Right ventricle myocardium inferior (tissue), 1 donor: ENCODE results near the gene MET. TPM values are rescaled to one million over a fixed set of nuclear protein-coding genes. Genes with fewer than 3 reads are reported as not detected.
"Not testable (repeated sequence)": the region's sequence is repeated elsewhere in the genome, so short reads cannot be mapped to it uniquely, and the experiment has no call there.

Experiments
- ATAC-seq: fragments of 200-7000 bp; cut with Tn5 transposase; one replicate; pipeline ENCODE4 v1.9.1; 2020; ENCODE audit warnings: mild to moderate bottlenecking, moderate library complexity
- DNase-seq: peaks from one replicate; pipeline ENCODE4 v3.0.0; 2021; ENCODE audit errors: missing footprints
- intact Hi-C: fragments of 100-400 bp; cut with DNase I; formaldehyde crosslinking; loops from one replicate; pipeline ENCODE4 v1.11.0; 2022
- total RNA-seq: library from RNA; stranded (reverse); fragmentation: NEBNext Ultra II Directional; extraction: Animal tissue kit (Norgen Biotek cat#: 25700); gene quantifications from one replicate; pipeline ENCODE4 v1.2.1, GENCODE V29; 2021
- donor health status: DM: no; HTN: yes; CAD: no; lungs with severe emphysema.

MET gene
- total RNA-seq, 1 donor from 2014 or later: 15.9 TPM

DNA sequence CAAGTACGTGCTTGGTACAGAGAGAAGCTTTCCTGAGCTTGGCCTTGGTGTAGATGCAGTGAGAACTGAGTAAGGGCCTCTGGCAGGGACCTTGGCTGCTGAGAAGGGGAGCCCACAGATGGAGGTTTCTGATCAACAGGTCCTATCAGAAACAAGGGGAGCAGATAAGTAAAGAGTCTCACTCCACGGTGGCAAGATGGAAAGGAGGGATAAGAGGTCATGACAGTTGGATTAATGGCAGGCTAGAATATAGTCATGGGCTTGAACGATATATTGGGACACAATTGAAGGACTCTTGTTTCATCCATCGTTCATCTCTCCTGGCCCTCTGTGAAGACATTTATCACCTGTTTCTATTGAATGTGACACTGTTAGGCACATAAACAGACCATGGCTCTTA lies 41.5 kb downstream of the MET start:
- intact Hi-C loops: no loop called here

DNA sequence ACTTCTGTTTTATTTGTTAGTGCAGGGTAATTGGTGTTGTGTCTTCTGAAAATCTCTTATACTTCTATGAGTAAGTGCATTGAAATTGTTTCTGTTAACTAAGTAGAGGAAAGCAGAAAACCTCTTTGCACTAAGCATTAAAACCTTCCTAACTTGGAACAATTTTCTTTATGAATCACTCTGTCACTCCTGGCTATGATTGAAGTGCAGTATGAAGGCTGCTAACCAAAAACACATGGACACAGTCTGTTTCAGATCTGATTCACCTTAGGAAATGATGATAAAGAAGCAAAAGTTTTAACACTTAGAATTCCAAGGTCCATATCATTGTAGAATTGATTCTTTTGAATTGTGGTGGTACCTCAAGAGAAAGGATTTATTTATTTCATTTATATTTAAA lies 41.9 kb downstream of the MET start:
- ATAC-seq (no peak), DNase-seq (no peak)
- intact Hi-C loops: no loop called here

More for the DNA sequence above, 41.5 kb downstream of the MET start:
- DNase-seq (no peak), ATAC-seq (no peak)

DNA sequence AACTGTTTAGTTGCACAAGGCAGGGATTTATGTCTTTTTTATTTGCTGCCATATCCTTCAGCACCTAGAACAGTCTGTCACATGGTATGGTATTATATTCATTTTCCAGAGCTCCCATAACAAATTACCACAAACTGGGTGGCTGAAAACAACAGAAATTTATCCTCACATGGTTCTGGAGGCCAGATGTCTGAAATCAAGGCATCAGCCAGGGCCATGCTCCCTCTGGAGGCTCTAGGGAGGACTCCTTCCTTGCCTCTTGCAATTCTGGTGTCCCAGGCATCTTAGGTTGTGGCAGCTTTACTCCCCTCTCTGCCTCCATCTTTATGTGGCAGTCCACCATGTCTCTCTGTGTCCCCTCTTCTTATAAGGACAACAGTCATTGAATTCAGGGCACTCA lies 43.1 kb downstream of the MET start:
- no peak for ATAC-seq
- no peak for DNase-seq
- intact Hi-C loops: no loop called here

DNA sequence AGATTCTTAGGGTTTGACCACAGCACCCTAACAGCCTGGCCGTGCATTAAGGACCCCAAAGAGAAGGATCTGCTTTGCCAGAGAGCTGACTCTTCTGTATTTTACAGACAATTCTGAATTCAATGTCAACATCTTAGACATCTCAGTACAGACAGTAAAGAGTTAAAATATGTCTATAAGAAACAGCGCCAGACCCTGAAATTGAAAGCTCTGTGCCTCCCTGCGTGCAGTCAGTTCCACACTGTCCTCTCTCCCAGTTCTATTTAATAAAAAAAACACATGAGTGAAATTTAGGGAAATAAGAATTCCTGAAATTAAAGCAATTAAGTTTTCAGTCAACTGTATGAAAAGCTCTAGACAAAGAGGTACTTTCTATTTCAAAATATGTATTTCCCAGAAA lies 45.1 kb downstream of the MET start:
- intact Hi-C loops: no loop called here
- ATAC-seq (no peak), DNase-seq (no peak)

- intact Hi-C loops, DNase-seq, ATAC-seq: not testable (repeated sequence)
These were observed 52.0 kb downstream of the MET start for GRCh38 chr7:116723959-116724529.

- ATAC-seq (no peak), DNase-seq (no peak)
- intact Hi-C loops: no loop called here
These were observed 52.7 kb downstream of the MET start for GRCh38 chr7:116724560-116725231.

- intact Hi-C loops: no loop called here
- DNase-seq (no peak), ATAC-seq (no peak)
These were observed 54.2 kb downstream of the MET start for GRCh38 chr7:116726149-116726548.

DNA sequence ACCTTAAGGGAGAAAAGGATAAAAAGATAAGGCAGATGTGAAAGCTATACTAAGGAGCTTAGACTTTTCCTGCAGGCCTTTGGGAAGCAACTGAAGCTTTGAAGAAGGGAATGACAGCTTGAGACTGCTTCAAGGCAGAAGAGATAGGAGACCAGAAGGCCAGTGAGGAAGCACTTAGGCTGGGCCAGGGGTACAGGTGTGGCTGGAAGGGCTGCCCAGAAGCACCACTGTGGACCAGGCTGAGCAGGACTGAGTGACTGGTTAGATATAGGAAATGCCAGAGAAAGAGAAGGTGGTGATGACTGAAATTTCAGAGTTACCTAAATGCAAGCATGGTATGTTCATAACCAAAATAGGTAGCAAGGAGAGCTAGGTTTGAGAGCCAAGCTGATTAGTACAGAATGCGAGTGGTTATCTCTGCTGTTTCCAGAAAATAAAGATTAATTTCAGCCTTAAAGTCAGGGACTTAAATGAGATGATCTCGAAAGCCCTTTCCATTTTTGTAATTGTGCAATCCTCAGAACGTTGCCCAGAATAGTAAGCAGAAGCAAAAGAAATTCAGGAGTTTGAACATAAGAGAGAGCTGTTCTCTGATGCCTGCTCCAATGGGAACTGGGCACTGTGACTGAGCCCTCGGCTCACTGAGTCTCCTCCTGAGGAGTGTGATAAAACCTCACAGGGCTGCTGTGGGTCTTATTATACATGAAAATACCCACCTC lies 54.9 kb downstream of the MET start:
- no peak for ATAC-seq
- DNase-seq: no peak
- intact Hi-C loops: no loop called here

DNA sequence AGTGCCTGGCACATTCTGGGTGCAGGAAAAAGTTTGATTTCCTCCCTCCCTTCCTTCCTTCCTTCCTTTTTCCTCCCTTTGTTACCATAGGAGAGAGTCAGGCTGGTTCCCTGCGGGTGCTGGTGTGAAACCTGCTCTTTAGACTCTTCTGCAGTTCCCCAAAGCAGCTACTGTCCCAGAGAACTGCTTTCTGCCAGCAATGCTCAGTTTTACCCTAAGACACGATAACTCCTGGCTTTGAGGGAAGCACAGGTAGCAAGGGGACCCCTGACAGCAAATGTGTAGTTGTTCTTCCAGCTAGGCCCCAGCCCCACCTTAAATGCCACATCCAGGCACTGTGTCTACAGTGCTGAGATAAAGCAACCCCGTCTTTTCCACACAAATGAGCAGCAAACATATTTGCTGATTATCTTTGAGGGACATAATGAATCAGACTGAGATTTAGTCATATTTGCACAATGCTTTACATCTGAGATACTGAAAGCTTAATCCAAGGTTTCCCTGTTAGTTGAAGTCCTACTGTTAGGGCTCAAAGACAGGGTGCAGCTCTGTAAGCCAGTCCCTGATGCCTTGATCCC lies 55.5 kb downstream of the MET start:
- intact Hi-C loops: no loop called here
- DNase-seq (no peak), ATAC-seq (no peak)

- intact Hi-C loops: no loop called here
- DNase-seq (no peak), ATAC-seq (no peak)
These were observed 56.4 kb downstream of the MET start for GRCh38 chr7:116728413-116728812.

- ATAC-seq (no peak), DNase-seq (no peak)
- intact Hi-C loops: no loop called here
These were observed 58.4 kb downstream of the MET start for GRCh38 chr7:116730097-116731022.

DNA sequence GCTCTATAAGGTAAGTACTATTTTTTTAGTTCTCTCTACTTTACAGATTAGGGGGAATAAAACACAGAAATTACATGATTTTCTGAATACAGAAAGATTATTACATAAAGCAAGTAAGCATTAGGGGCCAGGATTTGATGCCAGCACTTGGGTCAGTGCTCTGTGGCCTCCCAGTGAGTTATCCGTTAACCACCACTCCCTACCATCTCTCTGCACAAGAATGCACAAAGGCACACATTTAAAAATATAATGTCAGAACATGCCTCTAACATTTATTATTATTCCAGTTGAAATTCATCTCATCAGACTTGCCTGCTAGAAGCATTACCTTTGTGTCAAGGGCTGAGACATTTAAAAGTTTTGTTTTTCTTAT lies 59.0 kb downstream of the MET start:
- DNase-seq (no peak), ATAC-seq (no peak)
- intact Hi-C loops: no loop called here

DNA sequence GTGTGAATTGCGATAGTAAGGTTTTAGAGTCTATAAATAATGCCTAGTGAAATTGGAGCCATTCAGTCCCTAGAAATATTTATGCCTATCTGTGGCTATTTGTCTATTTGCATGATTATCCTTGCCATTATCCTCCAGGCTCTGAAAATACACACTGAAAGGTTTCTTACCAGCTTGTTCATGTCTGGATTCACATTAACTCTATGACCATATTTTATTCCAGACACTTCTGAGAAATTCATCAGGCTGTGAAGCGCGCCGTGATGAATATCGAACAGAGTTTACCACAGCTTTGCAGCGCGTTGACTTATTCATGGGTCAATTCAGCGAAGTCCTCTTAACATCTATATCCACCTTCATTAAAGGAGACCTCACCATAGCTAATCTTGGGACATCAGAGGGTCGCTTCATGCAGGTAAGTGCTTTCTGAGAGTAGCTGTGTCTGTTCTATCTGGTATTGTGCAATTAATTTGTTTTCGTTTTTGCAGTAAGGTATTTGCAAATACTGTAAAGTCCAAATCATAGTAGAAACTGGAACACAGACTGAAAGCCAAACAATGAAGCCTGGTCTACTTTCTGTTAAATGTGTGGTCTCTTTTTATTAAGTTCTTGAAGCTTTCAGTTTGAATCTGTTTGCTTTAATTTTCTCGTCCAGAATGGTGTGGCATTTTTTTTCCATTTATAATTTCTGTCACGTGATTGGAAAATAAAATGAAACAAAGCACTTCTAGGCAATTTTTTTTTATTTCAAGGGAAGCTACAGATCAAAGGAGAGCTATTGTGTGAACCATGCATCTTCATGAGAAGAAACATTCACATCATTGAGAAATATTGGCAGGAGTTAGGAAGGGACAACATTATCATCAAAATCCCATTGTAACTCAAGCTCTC lies 59.7 kb downstream of the MET start:
- intact Hi-C loops: no loop called here
- ATAC-seq (no peak), DNase-seq (no peak)

GRCh38 chr7:116732788-116733694 lies 61.0 kb downstream of the MET start:
- no peak for ATAC-seq
- intact Hi-C loops: no loop called here
- no peak for DNase-seq

- intact Hi-C loops: no loop called here
- no peak for DNase-seq
These were observed 62.1 kb downstream of the MET start for GRCh38 chr7:116733924-116734580.

DNA sequence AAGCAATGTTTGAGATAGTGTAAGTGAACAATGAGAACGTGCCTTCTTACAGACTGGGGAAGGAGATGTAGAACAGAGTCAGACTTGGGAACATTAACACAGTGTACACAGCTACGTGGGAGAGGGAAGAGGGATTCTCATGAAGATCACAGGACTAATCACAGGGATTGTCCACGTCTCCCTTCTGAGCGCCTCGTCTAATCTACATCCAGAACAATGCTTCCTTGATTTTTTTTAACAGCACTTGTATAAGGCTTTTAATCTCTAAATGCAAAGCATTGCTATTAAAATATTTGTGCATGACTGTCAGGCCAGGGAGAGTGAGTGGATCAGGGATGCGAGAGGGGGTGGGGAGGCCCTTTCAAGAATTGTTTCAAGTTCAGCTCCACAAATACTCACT lies 62.7 kb downstream of the MET start:
- no peak for ATAC-seq
- no peak for DNase-seq
- intact Hi-C loops: no loop called here

More at GRCh38 chr7:116733924-116734580, 62.1 kb downstream of the MET start:
- no peak for ATAC-seq
